Measurements from ENCODE around the gene NEMP2.

The NEMP2 gene

GRCh38 chr2:190457256-190457655 is 77.3 kb downstream of the NEMP2 start:
- DNase-seq (ENCODE audit: low read depth), result no peak

DNA sequence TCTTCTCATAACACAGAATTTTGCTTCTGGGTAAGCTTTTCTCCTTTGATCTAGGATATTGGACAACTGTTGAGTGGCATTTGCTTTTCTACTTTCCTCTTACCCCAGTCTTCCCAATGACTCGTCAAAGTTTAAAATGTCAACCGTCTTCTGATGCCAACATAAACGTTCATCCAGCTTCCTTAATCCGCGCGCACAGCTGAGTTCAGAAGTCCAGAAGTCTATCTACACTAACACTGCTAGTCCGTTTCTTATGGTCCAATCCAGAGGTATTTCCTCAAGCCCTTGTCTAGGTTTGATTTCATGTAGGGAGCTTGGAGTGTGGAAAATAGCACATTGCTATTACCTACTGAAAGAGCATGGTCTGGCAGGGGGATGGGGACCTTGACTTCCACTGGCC is 77.7 kb downstream of the NEMP2 start:
- DNase-seq (ENCODE audit: low read depth), result peak; percentile 3

- DNase-seq (ENCODE audit: low read depth), result no peak
These were observed 79.0 kb downstream of the NEMP2 start for GRCh38 chr2:190455358-190456095.

- no peak for DNase-seq (ENCODE audit: low read depth)
These were observed 79.7 kb downstream of the NEMP2 start for GRCh38 chr2:190454795-190455194.
